ENCODE measurements around the gene ZNFX1.
A peak's percentile ranks its signal among the peaks of the same experiment; 100 is the strongest.
"Not testable (repeated sequence)": the region's sequence is repeated elsewhere in the genome, so short reads cannot be mapped to it uniquely, and the experiment has no call there.

Gene ZNFX1

GRCh38 chr20:49219924-49220831, 57.7 kb downstream of the ZNFX1 start:
- no peak for TF ChIP-seq CTCF (IDR thresholded peaks at IDR 0.05; ENCODE audit: extremely low read depth, insufficient read depth, missing control alignments)
- DNase-seq (ENCODE audit: low spot score) = no peak
- in situ Hi-C loops (cut with MboI; ENCODE audit: low pct_unique_long_range_greater_than_20kb, low sequenced_read_pairs, unreplicated experiment) = loop anchor here (5.0 kb wide), 1 partner anchor 88 kb away; no protein-coding TSS in a partner anchor

- in situ Hi-C loops (cut with MboI; ENCODE audit: low pct_unique_long_range_greater_than_20kb, low sequenced_read_pairs, unreplicated experiment) = loop anchor here (5.0 kb wide), 1 partner anchor 87 kb away; no protein-coding TSS in a partner anchor
- TF ChIP-seq CTCF (IDR thresholded peaks at IDR 0.05; ENCODE audit: extremely low read depth, insufficient read depth, missing control alignments) = no peak
- DNase-seq (ENCODE audit: low spot score) = peak; percentile 96
Measured at GRCh38 chr20:49219091-49219923, 58.5 kb downstream of the ZNFX1 start, which contains the start of gene DDX27. DDX27 (plus strand) TSS chr20:49219416; CDS start chr20:49219449, 33 bp downstream.

GRCh38 chr20:49218739-49219090, 59.1 kb downstream of the ZNFX1 start:
- in situ Hi-C loops (cut with MboI; ENCODE audit: low pct_unique_long_range_greater_than_20kb, low sequenced_read_pairs, unreplicated experiment) = loop anchor here (5.0 kb wide), 1 partner anchor 86 kb away; no protein-coding TSS in a partner anchor
- not testable (repeated sequence) for DNase-seq (ENCODE audit: low spot score)

- peak; percentile 85 for TF ChIP-seq CTCF (IDR thresholded peaks at IDR 0.05; ENCODE audit: extremely low read depth, insufficient read depth, missing control alignments)
- in situ Hi-C loops (cut with MboI; ENCODE audit: low pct_unique_long_range_greater_than_20kb, low sequenced_read_pairs, unreplicated experiment) = loop anchor here (5.0 kb wide), 1 partner anchor 85 kb away; no protein-coding TSS in a partner anchor
- peak; percentile 68 for DNase-seq (ENCODE audit: low spot score)
Measured at GRCh38 chr20:49216991-49217578, 60.8 kb downstream of the ZNFX1 start.

- DNase-seq (ENCODE audit: low spot score) = no peak
- in situ Hi-C loops (cut with MboI; ENCODE audit: low pct_unique_long_range_greater_than_20kb, low sequenced_read_pairs, unreplicated experiment) = loop anchor here (5.0 kb wide), 1 partner anchor 83 kb away; no protein-coding TSS in a partner anchor
- TF ChIP-seq CTCF (IDR thresholded peaks at IDR 0.05; ENCODE audit: extremely low read depth, insufficient read depth, missing control alignments) = no peak
Measured at GRCh38 chr20:49215232-49215631, 62.6 kb downstream of the ZNFX1 start.

- DNase-seq (ENCODE audit: low spot score) = no peak
- in situ Hi-C loops (cut with MboI; ENCODE audit: low pct_unique_long_range_greater_than_20kb, low sequenced_read_pairs, unreplicated experiment) = no loop called here
Measured at GRCh38 chr20:49214571-49214970, 63.3 kb downstream of the ZNFX1 start.

More at GRCh38 chr20:49214571-49214970, 63.3 kb downstream of the ZNFX1 start:
- TF ChIP-seq CTCF (IDR thresholded peaks at IDR 0.05; ENCODE audit: extremely low read depth, insufficient read depth, missing control alignments) = no peak

Data from GM13977 (cell line).